Spleen (tissue), 7 donors: ENCODE measurements around the gene APOE.
A peak's percentile ranks its signal among the peaks of the same experiment; 100 is the strongest.

Source experiments
- POLR2AphosphoS5 ChIP-seq, 3 donors: sonication (generic); formaldehyde crosslinking; IDR thresholded peaks; one replicate each; pipeline ENCODE4 v1.5.1; 2017; ENCODE audit warnings: antibody characterized with exemption in 3 of 3
- TF ChIP-seq, protein P1 (sequence below), 11 experiments: fragments of 200-600 bp in 7 of 11; fragments of 450-650 bp in 4 of 11; sonication (generic) in 4 of 11; IDR thresholded peaks in 8 of 11; conservative IDR thresholded peaks in 3 of 11; 1 replicate in 7 of 11; 2 replicates in 4 of 11; pipeline versions ENCODE4 v1.4.0 to v1.8.0; 2016 to 2021; ENCODE audit warnings: antibody characterized with exemption in 11 of 11, inconsistent platforms in 4 of 11, mild to moderate bottlenecking in 1 of 11
- donor health status: DM: no; HTN: no; CAD: no; lungs with moderate emphysema.
- donor health status: DM: no; HTN: no; CAD: no.
- donor health status: DM: no; HTN: no; CAD: no.

DNA sequence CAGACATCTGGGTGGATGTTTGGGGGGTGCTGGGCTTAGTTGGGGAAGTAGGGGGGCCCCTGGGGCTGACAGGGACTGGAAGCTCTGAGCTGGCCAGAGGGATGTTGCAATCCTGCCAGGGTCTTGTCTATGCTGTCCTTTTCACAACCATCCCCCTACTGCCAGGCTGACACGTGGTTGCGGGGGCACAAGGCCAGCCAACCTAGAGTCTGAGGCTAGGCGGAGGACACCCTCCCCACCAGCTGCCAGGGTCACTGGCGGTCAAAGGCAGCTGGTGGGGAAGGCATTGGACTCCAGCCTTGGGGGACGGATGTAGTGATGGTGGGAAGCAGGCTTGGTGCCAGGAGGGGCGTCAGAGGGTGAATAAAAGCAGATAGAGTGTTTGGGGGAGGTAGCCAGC, 7.3 kb downstream of the APOE start:
- TF ChIP-seq, protein P1, sequence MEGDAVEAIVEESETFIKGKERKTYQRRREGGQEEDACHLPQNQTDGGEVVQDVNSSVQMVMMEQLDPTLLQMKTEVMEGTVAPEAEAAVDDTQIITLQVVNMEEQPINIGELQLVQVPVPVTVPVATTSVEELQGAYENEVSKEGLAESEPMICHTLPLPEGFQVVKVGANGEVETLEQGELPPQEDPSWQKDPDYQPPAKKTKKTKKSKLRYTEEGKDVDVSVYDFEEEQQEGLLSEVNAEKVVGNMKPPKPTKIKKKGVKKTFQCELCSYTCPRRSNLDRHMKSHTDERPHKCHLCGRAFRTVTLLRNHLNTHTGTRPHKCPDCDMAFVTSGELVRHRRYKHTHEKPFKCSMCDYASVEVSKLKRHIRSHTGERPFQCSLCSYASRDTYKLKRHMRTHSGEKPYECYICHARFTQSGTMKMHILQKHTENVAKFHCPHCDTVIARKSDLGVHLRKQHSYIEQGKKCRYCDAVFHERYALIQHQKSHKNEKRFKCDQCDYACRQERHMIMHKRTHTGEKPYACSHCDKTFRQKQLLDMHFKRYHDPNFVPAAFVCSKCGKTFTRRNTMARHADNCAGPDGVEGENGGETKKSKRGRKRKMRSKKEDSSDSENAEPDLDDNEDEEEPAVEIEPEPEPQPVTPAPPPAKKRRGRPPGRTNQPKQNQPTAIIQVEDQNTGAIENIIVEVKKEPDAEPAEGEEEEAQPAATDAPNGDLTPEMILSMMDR (IDR thresholded peaks at IDR 0.05 in 8 of 11, conservative IDR thresholded peaks at IDR 0.05 in 3 of 11): no peak
- peak; percentile 66 to 72 (median 67) for TF ChIP-seq POLR2AphosphoS5 (IDR thresholded peaks at IDR 0.05)
